Lower leg skin (tissue), 4 donors: Measurements from ENCODE around the gene LRRC49. TPM values are rescaled to one million over a fixed set of nuclear protein-coding genes. Genes with fewer than 3 reads are reported as not detected.

Source experiments
- DNase-seq, 2 donors: peaks; one replicate each; pipeline ENCODE4 v3.0.0-alpha.2; 2019; ENCODE audit warnings: low spot score in 2 of 2
- H3K4me3 ChIP-seq: fragments of 200-600 bp; sonication (generic); 2 replicates; pipeline ENCODE4 v1.5.1; 2017; ENCODE audit warnings: mild to moderate bottlenecking, low read depth; ENCODE audit not compliant: poor library complexity, severe bottlenecking
- CTCF ChIP-seq, 3 donors: fragments of 450-650 bp; IDR thresholded peaks; one replicate each; pipeline ENCODE4 v1.5.1; 2016; ENCODE audit warnings: antibody characterized with exemption in 3 of 3, mild to moderate bottlenecking in 3 of 3, moderate library complexity in 2 of 3
- POLR2A ChIP-seq, 2 donors: fragments of 450-650 bp; IDR thresholded peaks; one replicate each; pipeline ENCODE4 v1.6.1; 2016 to 2017; ENCODE audit warnings: antibody characterized with exemption in 2 of 2, mild to moderate bottlenecking in 1 of 2, moderate library complexity in 1 of 2
- WGBS, 2 donors: methylation state at CpG; one replicate each; pipeline ENCODE4 v1.1.5; 2018; 5-methylcytosine and 5-hydroxymethylcytosine counted together
- intact Hi-C: fragments of 100-400 bp; cut with DNase I; formaldehyde crosslinking; loops from one replicate; pipeline ENCODE4 v1.15.0; 2023; ENCODE audit warnings: low total_unique reads
- total RNA-seq, 4 donors: library from RNA; depleted of rRNA; stranded (reverse); fragments of >200 nt; gene quantifications; one replicate each; pipeline ENCODE4 v1.1.0, GENCODE V29; 2016

Gene LRRC49
- total RNA-seq, 4 donors from 2014 or later, result 1.9 to 6.1 (median 5.3) TPM

GRCh38 chr15:70880781-70881180 is 11.8 kb upstream of the LRRC49 start:
- no peak for TF ChIP-seq CTCF (IDR thresholded peaks at IDR 0.05)
- TF ChIP-seq POLR2A (IDR thresholded peaks at IDR 0.05), result no peak
- 83 to 94% methylated on average over 2 of the region's 2 CpGs for WGBS, 2 donors
- DNase-seq, result no peak
- no peak overlapping the region for H3K4me3 ChIP-seq
- intact Hi-C loops, result no loop called here

GRCh38 chr15:70882361-70882760 is 10.3 kb upstream of the LRRC49 start:
- 86% methylated on average over 2 of the region's 2 CpGs for WGBS, 2 donors
- H3K4me3 ChIP-seq, result no peak overlapping the region
- intact Hi-C loops, result no loop called here
- TF ChIP-seq CTCF (IDR thresholded peaks at IDR 0.05), result no peak
- no peak for TF ChIP-seq POLR2A (IDR thresholded peaks at IDR 0.05)
- DNase-seq, result no peak

DNA sequence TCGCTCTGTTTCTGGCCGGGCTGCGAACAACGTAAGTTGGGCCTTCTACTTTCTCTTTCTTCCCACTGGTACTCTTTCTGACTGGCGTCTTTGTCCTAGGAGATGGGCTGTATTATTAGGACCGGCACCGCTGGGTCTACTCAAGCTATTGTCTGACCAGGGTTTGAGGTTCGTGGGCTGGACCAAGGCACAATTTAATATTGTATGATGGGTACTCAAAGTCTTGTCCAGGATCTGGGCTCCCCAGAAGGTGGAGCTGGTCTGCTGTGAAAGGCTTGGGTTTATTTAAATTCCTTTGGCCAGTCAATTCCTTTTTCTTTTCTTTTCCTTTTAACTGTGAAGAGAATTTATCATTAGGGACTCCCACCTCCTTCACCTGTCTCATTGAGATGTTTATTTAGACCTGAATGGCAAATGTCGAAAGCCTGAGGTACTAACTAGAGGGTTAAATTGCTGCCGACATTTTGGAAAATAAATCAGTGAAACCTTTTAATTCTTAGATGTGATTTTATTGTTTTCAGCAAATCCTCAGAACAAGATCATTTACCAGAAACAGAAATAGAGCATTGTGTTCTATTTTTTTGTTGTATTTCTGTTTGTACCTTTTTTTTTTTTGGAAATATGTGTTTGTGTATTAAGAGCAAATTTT is 410 bp downstream of the LRRC49 start:
- no peak for TF ChIP-seq CTCF (IDR thresholded peaks at IDR 0.05)
- no peak for TF ChIP-seq POLR2A (IDR thresholded peaks at IDR 0.05)
- no peak for DNase-seq
- intact Hi-C loops, result no loop called here
- WGBS, 2 donors, result 4% methylated on average over 10 of the region's 10 CpGs
- peak overlapping the region; percentile 52 for H3K4me3 ChIP-seq

- intact Hi-C loops, result no loop called here
- no peak for TF ChIP-seq POLR2A (IDR thresholded peaks at IDR 0.05)
- TF ChIP-seq CTCF (IDR thresholded peaks at IDR 0.05), result no peak
- no peak for DNase-seq
Measured at GRCh38 chr15:70902107-70902506, 9.5 kb downstream of the LRRC49 start.

DNA sequence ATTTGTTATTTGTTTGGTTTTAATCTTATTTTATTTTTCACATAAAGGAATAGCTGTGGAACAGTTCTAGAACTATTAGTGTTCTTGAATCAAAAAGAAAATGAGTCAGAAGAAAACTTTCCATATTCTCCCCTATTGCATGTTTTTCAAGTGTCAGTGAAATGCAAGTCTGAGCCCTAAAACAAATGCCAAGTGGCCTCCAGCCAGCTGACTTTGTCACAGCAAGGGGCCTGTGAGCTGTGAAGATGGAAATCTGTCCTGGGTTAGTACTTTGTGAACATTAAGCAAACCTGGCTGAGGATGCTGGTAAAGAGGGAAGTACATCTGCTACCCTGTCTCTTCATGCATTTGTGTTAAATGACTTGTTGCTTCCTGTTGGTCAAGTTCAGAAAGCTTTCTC is 14.2 kb downstream of the LRRC49 start:
- TF ChIP-seq CTCF (IDR thresholded peaks at IDR 0.05) (no peak), POLR2A (IDR thresholded peaks at IDR 0.05) (no peak)
- intact Hi-C loops, result no loop called here
- H3K4me3 ChIP-seq, result no peak overlapping the region
- no peak for DNase-seq

More at GRCh38 chr15:70902107-70902506, 9.5 kb downstream of the LRRC49 start:
- WGBS, 2 donors, result 68 to 77% methylated on average over 1 of the region's 1 CpG
- no peak overlapping the region for H3K4me3 ChIP-seq
